Measurements from ENCODE around the gene MLNR.
A peak's percentile ranks its signal among the peaks of the same experiment; 100 is the strongest.

MLNR gene

DNA sequence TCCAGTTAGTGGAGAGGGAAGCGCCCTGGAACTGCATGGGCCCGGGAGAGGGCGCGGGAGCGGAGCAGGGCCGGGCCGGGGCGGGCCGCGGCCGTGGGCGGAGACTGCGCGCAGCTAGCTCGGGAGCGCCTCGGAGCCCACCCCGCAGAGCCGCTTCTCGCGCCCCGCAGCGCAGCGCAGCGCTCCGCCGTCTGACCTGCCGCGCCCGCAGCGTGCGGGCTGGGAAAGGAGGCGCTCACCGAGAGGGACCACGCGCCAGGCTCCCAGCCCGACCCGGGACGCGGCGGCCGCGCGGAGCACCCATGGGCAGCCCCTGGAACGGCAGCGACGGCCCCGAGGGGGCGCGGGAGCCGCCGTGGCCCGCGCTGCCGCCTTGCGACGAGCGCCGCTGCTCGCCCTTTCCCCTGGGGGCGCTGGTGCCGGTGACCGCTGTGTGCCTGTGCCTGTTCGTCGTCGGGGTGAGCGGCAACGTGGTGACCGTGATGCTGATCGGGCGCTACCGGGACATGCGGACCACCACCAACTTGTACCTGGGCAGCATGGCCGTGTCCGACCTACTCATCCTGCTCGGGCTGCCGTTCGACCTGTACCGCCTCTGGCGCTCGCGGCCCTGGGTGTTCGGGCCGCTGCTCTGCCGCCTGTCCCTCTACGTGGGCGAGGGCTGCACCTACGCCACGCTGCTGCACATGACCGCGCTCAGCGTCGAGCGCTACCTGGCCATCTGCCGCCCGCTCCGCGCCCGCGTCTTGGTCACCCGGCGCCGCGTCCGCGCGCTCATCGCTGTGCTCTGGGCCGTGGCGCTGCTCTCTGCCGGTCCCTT is at the start of gene MLNR:
MLNR (plus strand) TSS at position 303 of the 820 bp plus-strand sequence; CDS start at position 303, 0 bp downstream.
- peak; percentile 80 for DNase-seq (ENCODE audit: low spot score)

- no peak for DNase-seq (ENCODE audit: low spot score)
These were observed 48.8 kb upstream of the MLNR start for GRCh38 chr13:49171359-49171758.

GRCh38 chr13:49183672-49184325 is 36.3 kb upstream of the MLNR start:
- DNase-seq (ENCODE audit: low spot score): no peak

- DNase-seq (ENCODE audit: low spot score): no peak
These were observed 35.5 kb upstream of the MLNR start for GRCh38 chr13:49184621-49185020.

- no peak for DNase-seq (ENCODE audit: low spot score)
These were observed 34.9 kb upstream of the MLNR start for GRCh38 chr13:49185264-49185663.

GRCh38 chr13:49190901-49191300 is 29.2 kb upstream of the MLNR start:
- DNase-seq (ENCODE audit: low spot score): no peak

GRCh38 chr13:49206641-49207040 is 13.5 kb upstream of the MLNR start:
- DNase-seq (ENCODE audit: low spot score): no peak

GRCh38 chr13:49208619-49209018 is 11.5 kb upstream of the MLNR start:
- no peak for DNase-seq (ENCODE audit: low spot score)

- no peak for DNase-seq (ENCODE audit: low spot score)
These were observed 10.0 kb upstream of the MLNR start for GRCh38 chr13:49210114-49210513.

- DNase-seq (ENCODE audit: low spot score): no peak
These were observed 9.5 kb upstream of the MLNR start for GRCh38 chr13:49210669-49211068.

- DNase-seq (ENCODE audit: low spot score): no peak
These were observed 6.6 kb upstream of the MLNR start for GRCh38 chr13:49213539-49213938.

DNA sequence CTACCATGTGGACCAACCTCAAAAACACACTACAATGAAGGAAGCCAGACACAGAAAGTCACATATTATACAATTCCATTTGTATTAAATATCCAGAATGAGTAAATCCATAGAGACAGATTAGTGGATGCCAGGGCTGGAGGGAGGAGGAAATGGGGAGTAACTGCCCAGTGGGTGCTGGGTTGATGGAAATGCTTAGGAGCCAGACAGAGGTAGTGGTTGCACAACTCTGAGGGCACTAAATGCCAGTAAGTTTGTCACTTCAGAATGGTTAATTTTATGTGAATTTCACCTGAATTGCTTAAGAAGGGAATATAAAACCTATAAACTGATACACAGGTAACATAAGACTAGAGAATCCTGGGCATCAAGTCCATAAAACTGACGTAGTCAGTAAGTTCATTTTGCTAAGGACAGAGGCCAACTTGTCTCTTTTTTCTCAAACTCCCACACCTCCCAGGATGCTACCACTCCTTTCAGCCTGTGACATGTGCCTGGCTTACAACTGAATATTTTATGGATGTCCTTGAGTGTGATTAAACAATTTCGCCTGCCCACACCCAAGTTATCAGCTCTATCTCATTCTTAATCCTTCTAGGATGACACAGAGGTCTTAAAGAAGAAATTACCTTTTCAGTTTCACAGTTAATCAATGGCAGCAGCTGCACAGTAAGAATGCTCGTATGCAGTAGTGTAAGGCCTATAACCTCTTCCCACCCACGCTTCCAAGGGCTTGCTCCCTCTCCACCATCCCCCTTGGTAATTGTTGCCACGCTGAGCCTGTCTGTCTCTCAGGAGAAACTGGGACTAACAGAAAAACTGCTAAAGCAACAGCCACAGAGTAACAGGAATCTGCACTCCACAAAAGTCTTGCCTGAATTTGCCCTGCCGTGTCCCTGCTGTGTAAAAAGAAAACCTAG is 5.9 kb upstream of the MLNR start:
- DNase-seq (ENCODE audit: low spot score): no peak

GRCh38 chr13:49214917-49215376 is 5.2 kb upstream of the MLNR start:
- DNase-seq (ENCODE audit: low spot score): no peak

GRCh38 chr13:49216334-49216733 is 3.8 kb upstream of the MLNR start:
- no peak for DNase-seq (ENCODE audit: low spot score)

DNA sequence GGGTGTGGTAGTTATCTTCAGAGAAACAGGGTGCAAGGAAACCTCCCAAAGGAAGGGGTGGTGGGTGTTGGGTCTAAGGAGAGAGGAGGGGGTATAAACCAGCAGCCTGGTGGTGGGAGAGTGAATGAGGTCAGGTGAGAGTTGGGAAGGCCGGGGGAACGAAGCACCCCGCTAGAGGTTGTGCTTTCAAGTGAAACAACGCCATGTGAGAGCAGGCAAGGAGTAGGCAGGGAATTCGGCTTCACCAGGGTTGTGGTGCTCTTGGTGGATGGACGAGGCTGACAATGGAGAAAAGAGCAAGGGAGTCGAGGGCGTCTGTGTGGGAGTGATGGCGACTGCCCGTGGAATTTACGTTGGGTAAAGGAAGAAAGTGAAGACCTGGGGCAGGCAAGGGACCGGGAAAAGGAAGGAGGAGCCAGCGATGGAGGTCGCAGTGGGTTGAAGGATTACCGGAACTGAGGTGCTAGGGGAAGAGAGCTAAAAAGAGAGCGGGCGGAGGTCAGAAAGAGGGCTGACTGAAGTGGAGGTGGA is 2.1 kb upstream of the MLNR start:
- DNase-seq (ENCODE audit: low spot score): no peak

DNA sequence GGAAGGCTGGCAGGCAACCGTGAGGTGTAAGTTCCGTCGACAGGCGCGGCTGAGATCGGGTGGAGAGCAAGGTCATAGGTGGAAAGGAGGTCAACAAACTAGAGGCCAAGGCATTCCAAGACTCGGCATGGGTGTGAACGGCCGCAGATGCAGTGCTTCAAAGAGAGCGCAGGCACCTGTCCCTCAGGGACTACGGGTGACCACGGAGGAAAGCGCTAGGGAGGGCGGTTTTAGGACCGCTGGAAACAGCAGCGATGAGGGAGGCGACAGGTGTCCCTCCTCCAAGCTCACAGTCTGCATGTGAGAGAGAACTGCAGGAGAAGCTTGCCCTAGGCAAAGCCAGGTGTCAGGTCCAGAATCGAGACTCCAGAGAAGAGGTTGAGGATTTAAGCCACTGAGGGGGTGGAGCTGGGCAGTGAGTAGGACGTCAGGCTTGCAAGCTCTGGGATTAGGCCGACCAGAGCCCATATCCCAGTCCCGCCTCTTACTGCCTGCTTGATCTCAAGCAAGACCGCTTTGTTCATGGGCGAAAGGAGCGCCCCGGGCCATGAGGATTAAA is 1.6 kb upstream of the MLNR start:
- DNase-seq (ENCODE audit: low spot score): peak; percentile 83

DNA sequence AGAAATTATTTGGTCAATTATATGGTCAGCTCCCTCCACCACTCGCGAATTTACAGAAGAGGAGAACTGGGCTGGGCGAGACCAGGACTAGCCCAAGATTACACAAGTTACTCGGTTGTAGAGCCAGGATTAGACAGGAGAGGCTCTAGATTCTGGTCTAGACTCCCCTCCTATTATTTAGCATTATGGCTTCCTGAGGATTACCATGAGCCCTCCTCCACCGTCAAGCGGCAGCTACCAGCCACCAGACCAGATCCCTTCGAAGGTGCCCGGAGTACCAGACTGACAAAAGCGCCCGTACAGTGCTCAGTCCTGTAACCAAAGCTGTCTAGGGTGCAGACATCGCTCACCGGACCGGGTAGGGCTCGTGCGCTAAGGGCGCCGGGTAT is 497 bp upstream of the MLNR start:
- no peak for DNase-seq (ENCODE audit: low spot score)

GRCh38 chr13:49220856-49221589 is 885 bp downstream of the MLNR start:
- peak; percentile 60 for DNase-seq (ENCODE audit: low spot score)

DNA sequence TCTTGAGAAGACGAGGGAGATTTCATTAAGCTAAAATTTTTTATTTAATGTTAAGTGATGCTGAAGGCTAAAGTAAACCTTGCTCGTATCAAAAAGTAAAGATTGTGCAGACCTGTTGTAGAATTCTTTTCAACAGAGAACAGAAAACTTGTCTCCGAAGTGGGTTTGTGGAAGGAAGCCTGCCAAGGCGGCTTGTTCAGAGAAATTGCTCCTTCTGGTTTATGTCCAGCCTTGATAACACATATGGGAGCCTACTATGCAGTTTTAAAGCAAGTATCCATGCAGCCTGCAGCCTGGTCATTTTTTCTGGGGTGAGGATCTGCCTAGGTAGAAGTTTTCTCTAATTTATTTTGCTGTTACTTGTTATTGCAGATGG is 1.4 kb downstream of the MLNR start:
- DNase-seq (ENCODE audit: low spot score): no peak

DNA sequence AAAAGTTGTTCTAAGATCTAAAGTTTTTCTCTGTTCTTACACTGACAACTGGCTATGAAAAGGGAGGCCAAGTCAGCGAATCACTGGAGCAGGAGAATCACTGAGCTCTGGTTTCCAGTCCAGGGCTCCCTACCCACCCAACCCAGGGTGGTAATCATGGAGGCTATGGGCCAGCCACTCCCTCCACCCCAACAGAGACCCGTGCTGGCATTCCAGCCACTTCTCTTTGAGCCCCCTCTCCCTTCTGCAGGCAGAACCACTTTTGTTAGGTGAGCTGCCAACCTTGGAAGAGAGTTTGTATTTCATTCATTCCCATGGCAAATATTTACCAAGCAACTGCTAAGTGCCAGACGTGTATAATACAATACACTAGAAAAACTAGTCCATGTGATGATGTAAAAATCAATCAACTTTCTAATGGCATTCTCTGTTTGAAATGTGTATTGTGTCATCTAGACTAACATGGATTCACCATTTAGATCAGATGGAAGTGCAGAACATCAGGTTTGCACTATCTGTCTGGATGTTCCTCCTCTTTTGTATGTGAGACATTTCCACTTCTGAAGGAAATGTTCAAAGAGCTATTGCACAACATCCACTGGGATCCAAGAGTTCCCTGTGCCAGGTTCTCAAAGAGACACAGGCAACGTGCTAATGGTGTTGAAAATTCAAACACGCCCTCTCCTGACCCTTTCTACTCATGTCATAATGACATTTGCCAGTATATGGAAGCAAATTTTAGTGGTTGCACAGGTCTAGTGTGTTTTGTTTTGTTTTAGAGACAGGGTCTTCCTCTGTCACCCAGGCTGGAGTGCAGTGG is 5.3 kb downstream of the MLNR start:
- DNase-seq (ENCODE audit: low spot score): no peak
